ENCODE measurements around the gene MED23. TPM values are rescaled to one million over a fixed set of nuclear protein-coding genes. Genes with fewer than 3 reads are reported as not detected.

Gene MED23
- total RNA-seq, 1 donor from 2014 or later, result 29.5 TPM

DNA sequence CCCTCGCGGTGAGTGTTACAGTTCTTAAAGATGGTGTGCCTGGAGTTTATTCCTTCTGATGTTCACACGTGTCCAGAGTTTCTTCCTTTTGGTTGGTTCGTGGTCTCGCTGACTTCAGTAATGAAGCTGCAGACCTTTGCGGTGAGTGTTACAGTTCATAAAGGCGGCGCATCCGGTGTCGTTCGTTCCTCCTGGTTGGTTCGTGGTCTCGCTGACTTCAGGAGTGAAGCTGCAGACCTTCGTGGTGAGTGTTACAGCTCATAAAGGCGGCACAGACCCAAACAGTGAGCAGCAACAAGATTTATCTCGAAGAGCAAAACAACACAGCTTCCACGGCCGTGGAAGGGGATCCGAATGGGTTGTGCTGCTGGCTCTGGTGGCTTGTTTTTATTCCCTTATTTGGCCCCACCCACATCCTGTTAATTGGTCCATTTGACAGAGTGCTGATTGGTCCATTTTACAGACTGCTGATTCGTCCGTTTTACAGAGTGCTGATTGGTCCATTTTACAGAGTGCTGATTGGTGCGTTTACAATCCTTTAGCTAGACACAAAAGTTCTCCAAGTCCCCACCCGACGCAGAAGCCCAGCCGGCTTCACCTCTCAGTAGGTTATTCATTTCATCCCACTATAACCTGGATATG is 103.2 kb downstream of the MED23 start:
- Histone ChIP-seq H2AFZ (ENCODE audit: low read depth, low read length) (no peak overlapping the region), H3K4me1 (ENCODE audit: insufficient read depth, low read length) (no peaks in the 10 kb centered on the region), H4K20me1 (ENCODE audit: insufficient read depth, low read length) (no peaks in the 10 kb centered on the region), H3K27ac (ENCODE audit: low read depth, low read length) (no peak overlapping the region), H3K36me3 (ENCODE audit: insufficient read depth, low read length) (no peaks in the 10 kb centered on the region), H3K27me3 (ENCODE audit: insufficient read depth, low read length) (no peaks in the 10 kb centered on the region), H3K9ac (ENCODE audit: low read length) (no peak overlapping the region), H3K4me2 (ENCODE audit: low read length) (no peak overlapping the region), H3K79me2 (ENCODE audit: insufficient read depth, low read length) (no peaks in the 10 kb centered on the region), H3K4me3 (ENCODE audit: insufficient read depth, low read depth, low read length) (no peak overlapping the region), H3K9me3 (ENCODE audit: insufficient read depth, low read depth, low read length) (no peaks in the 10 kb centered on the region)
- TF ChIP-seq CTCF (IDR thresholded peaks at IDR 0.05; ENCODE audit: insufficient read depth, low read depth, low read length) (no peak), EZH2 (IDR thresholded peaks at IDR 0.05; ENCODE audit: insufficient read depth, low read length) (no peak)
- H3K9me3 Mint-ChIP-seq (ENCODE audit: unreplicated experiment), result peaks cover 3% of the 10 kb centered on the region
- no peak overlapping the region for H3K27ac Mint-ChIP-seq (ENCODE audit: unreplicated experiment)
- H3K4me3 Mint-ChIP-seq (ENCODE audit: unreplicated experiment), result no peak overlapping the region
- peaks cover 12% of the 10 kb centered on the region for H3K4me1 Mint-ChIP-seq (ENCODE audit: low read depth, unreplicated experiment)
- DNase-seq (ENCODE audit: low read depth) (no peak), FAIRE-seq (no peak)
- H3K36me3 Mint-ChIP-seq (ENCODE audit: low read depth, unreplicated experiment), result no peaks in the 10 kb centered on the region
- H3K27me3 Mint-ChIP-seq (ENCODE audit: low read depth, unreplicated experiment), result no peaks in the 10 kb centered on the region

- no peak overlapping the region for H3K4me3 Mint-ChIP-seq (ENCODE audit: unreplicated experiment)
- no peaks in the 10 kb centered on the region for H3K36me3 Mint-ChIP-seq (ENCODE audit: low read depth, unreplicated experiment)
- no peaks in the 10 kb centered on the region for H3K4me1 ChIP-seq (ENCODE audit: insufficient read depth, low read length)
- H3K4me3 ChIP-seq (ENCODE audit: insufficient read depth, low read depth, low read length), result no peak overlapping the region
- no peak overlapping the region for H2AFZ ChIP-seq (ENCODE audit: low read depth, low read length)
- H3K9me3 Mint-ChIP-seq (ENCODE audit: unreplicated experiment), result no peaks in the 10 kb centered on the region
- H3K4me1 Mint-ChIP-seq (ENCODE audit: low read depth, unreplicated experiment), result peaks cover 6% of the 10 kb centered on the region
- H3K4me2 ChIP-seq (ENCODE audit: low read length), result no peak overlapping the region
- H3K79me2 ChIP-seq (ENCODE audit: insufficient read depth, low read length), result no peaks in the 10 kb centered on the region
- H3K27ac ChIP-seq (ENCODE audit: low read depth, low read length), result no peak overlapping the region
- FAIRE-seq, result no peak
- TF ChIP-seq CTCF (IDR thresholded peaks at IDR 0.05; ENCODE audit: insufficient read depth, low read depth, low read length) (no peak), EZH2 (IDR thresholded peaks at IDR 0.05; ENCODE audit: insufficient read depth, low read length) (no peak)
- DNase-seq (ENCODE audit: low read depth), result no peak
- H3K9ac ChIP-seq (ENCODE audit: low read length), result no peak overlapping the region
- no peaks in the 10 kb centered on the region for H3K36me3 ChIP-seq (ENCODE audit: insufficient read depth, low read length)
- no peaks in the 10 kb centered on the region for H3K27me3 ChIP-seq (ENCODE audit: insufficient read depth, low read length)
- no peaks in the 10 kb centered on the region for H3K27me3 Mint-ChIP-seq (ENCODE audit: low read depth, unreplicated experiment)
- no peak overlapping the region for H3K27ac Mint-ChIP-seq (ENCODE audit: unreplicated experiment)
- no peaks in the 10 kb centered on the region for H3K9me3 ChIP-seq (ENCODE audit: insufficient read depth, low read depth, low read length)
- no peaks in the 10 kb centered on the region for H4K20me1 ChIP-seq (ENCODE audit: insufficient read depth, low read length)
Measured at GRCh38 chr6:131523988-131524673, 103.9 kb downstream of the MED23 start.

Other genes starting within 250 kb of the MED23 start
- gene ARG1, start 55.0 kb downstream of the MED23 start, total RNA-seq, result not detected in 2 replicates
- 0.19 TPM in 1 of 2 replicates, not detected in the other for gene ENPP3, start 9.1 kb upstream of the MED23 start, total RNA-seq
- not detected in 2 replicates for gene OR2A4, start 73.2 kb upstream of the MED23 start, total RNA-seq
- gene CTAGE9, start 82.8 kb upstream of the MED23 start, total RNA-seq, result not detected in 2 replicates
- 7.1 and 8.9 TPM in 2 replicates for gene ENPP1, start 179.8 kb upstream of the MED23 start, total RNA-seq

Data from astrocyte (in vitro differentiated cells and primary cell).